GM19328 (cell line): ENCODE data around the gene RAB11FIP3.
"Not testable (repeated sequence)": the region's sequence is repeated elsewhere in the genome, so short reads cannot be mapped to it uniquely, and the experiment has no call there.

Experiments
- ATAC-seq: cut with Tn5 transposase; IDR thresholded peaks from one replicate; pipeline ENCODE4 v1.9.1; 2021; ENCODE audit warnings: mild to moderate bottlenecking, moderate library complexity; ENCODE audit not compliant: unreplicated experiment

Gene RAB11FIP3, protein sequence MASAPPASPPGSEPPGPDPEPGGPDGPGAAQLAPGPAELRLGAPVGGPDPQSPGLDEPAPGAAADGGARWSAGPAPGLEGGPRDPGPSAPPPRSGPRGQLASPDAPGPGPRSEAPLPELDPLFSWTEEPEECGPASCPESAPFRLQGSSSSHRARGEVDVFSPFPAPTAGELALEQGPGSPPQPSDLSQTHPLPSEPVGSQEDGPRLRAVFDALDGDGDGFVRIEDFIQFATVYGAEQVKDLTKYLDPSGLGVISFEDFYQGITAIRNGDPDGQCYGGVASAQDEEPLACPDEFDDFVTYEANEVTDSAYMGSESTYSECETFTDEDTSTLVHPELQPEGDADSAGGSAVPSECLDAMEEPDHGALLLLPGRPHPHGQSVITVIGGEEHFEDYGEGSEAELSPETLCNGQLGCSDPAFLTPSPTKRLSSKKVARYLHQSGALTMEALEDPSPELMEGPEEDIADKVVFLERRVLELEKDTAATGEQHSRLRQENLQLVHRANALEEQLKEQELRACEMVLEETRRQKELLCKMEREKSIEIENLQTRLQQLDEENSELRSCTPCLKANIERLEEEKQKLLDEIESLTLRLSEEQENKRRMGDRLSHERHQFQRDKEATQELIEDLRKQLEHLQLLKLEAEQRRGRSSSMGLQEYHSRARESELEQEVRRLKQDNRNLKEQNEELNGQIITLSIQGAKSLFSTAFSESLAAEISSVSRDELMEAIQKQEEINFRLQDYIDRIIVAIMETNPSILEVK

DNA sequence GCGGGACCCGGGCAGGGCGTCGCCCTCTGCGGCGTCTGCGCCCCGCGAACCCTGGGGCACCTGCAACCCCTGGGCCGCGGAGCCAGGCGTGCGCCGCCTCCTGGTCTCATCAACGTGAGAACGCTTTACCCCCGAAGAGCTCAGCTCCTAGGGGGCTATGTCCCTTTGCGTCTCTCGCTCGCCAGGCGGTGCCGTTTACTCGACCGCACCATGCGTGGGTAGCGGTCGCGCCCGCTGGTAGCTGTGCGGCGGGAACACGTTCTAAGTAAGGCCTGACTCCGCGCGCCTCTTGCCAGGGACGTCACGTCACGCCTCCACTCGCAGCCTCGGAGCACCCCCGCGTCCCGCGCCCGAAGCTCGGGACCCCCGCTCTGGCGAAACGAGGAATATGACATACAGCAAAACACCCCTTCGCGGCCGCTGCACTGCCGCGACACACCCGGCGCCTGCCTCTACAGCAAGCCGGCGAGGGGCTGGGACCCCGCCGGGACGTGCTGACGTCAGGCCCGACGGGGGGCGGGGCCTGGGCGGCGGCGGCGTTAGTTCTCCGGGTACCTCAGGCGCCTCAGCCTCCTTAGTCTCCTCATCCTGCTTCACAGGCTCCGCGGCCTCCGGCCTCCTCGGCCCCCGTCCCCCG lies at the start of gene RAB11FIP3:
Gene RAB11FIP3 (plus strand): TSS at position 568 of the 637 bp plus-strand sequence. CDS start 358 bp downstream, outside the sequence.
- peak; percentile 71 for ATAC-seq

DNA sequence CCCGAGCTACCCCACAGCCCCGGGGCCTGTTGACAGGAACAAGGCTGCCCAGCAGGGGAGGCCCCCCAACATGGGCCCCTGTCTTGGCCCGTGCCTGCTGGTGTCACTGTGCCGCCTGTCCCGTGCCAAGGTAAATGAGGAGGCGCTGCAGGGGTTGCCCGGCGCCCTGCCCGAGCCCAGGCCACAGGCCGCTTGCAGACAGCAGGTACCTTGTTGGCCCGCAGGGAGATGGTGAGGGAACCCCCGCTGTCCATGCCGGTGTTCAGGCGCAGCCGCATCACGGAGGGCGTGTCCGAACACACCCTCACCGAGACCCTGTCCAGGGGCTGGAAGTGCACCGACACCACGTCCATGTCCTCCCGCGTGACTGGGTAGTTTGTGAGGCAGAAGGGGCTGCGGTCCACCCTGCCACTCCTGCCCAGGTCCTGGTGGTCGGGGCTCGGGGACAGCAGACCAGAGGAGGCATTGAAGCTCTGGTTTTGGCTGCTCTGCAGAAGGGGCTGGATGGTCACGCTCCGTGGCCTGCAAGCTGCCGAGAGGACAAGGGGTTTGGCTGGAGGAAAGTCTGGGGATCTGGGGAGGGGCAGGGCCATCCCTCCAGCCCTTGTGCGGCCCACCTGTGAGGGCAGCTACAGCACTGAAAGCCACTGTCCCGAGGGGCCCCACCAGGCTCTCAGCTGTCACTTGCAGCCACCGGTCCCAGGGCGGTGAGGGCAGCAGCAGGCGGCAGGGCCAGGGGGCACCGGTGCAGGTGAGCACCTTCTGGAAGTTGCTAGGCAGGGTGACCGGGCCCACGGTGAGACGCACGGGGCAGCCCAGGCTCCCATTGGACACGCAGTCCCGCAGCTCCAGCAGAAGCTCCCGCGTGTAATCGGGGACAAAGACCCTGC lies 49.3 kb upstream of the RAB11FIP3 start:
- no peak for ATAC-seq

DNA sequence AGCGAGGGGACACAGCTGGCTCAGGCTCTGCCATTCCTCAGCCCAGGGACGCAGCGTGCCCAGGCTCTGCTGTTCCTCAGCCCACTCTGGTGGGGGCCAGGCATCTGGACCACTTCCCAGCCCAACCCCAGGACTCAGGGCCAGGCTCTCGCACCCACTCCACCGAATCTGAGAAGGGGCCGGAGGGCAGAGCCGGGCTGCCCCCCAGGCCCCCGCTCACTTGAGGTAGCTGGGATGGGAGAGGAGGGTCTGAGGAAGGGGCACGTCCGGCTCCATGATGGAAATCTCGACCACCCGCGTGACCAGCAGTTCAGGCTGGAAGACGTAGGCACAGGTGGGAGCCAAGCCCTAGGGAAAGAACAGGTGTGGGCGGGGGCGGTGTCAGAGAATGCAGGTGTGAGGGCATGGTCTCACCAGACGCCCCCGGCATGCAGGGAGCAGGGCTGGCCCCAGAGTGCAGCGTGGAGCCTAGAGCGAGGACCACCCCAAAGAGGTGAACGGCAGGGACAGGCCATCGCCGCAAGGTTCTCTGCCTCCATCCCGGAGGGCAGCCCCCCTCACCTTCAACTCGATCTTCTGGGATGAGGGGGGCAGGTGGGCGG lies 48.5 kb upstream of the RAB11FIP3 start:
- ATAC-seq, result no peak

DNA sequence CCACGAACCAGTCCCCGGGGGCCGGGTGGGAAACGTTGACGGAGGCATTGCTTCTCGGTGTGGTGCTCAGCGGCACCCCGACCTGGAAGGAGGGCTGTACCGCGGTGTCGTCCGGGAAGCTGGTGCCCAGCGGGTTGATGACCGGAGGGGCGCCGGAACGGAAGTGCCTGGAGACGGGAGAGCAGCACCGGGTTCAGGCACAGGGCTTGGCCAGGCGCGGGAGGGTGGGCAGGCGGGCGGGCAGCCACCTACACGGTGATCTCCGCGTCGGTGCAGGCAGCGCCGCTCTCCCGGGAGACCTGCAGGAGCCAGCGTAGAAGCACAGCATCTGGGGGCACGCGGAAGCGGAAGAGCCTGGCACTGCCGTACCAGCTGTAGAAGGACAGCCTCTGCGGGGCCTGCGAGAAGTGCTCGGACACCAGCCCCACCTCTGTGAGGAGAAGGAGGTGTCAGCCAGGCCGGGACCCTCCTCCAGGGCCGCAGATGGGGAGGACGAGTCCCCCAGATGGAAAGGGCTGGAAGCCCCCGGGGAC lies 48.0 kb upstream of the RAB11FIP3 start:
- no peak for ATAC-seq

DNA sequence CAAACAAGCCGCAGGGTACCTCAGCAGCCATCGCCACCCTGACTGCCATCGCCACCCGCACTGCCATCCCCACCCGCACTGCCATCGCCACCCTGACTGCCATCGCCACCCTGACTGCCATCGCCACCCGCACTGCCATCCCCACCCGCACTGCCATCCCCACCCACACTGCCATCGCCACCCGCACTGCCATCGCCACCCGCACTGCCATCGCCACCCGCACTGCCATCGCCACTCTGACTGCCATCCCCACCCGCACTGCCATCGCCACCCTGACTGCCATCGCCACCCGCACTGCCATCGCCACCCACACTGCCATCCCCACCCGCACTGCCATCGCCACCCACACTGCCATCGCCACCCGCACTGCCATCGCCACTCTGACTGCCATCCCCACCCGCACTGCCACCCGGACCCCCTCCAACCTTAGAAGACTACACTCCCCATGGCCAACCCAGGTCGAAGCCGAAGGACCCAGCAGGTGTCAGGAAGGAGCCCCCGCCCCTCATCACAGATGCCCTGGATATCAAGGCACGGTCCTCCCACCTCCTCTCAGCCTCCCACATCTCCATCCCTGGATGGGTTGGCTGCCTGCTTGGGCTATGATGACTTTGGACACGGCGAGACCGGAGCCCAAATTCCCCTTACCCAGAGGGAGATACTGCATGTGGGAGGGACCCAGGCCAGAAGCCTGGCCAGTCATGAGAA lies 47.2 kb upstream of the RAB11FIP3 start:
- ATAC-seq, result not testable (repeated sequence)

DNA sequence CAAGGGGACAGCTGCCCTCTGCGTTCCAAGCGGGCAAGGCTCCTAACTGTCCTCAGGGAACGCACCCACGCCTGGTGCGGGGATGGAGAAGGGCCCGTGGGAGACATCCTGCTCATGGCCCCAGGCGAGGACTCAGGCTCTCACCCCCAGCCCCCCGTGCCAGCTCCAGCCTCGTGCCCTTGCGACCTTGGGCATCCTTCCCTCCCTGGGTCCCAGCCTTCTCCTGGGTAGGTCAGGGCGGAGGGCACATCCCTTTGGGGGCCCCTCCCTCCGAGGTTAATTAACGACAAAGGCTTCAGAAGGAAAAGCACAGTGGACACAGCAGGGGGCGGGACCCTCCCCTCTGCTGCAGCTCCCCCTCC lies 46.6 kb upstream of the RAB11FIP3 start:
- ATAC-seq, result no peak

DNA sequence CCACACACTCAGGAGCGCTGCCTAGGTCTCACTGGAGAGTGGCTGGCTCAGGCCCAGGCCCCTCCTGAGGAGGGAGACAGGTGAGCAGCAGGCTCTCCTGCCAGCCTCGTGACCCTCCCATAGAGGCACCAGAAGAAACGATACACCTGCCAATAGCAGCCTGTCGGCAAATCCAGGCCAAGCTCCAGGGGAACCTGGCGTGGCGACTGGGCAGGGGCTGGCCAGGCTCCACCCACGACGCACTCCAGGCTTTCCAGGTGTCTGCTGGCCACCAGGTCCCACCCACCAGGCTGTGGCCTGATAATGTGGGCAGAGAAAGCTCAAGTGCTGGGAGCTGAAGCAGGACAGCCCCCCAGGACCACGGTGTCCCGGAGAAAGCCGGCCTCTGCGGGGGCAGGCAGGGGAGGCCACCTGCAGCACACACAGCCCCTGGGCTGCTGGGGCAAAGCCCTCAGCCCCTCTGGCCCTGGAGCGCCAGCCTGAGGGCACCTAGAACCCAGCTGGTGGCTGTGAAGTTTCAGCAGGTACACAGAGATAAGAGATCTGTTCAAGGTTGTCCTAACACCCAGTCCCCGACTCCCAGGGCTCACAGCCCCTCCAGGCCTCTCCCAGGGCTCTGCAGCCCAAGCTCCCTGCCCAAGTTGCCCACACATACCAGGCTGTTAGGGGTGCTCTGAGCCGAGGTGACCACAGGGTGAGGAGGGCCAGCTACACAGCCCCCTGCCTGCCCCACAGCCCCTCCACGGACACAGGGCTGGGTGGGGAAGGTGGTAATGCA lies 46.1 kb upstream of the RAB11FIP3 start:
- no peak for ATAC-seq

DNA sequence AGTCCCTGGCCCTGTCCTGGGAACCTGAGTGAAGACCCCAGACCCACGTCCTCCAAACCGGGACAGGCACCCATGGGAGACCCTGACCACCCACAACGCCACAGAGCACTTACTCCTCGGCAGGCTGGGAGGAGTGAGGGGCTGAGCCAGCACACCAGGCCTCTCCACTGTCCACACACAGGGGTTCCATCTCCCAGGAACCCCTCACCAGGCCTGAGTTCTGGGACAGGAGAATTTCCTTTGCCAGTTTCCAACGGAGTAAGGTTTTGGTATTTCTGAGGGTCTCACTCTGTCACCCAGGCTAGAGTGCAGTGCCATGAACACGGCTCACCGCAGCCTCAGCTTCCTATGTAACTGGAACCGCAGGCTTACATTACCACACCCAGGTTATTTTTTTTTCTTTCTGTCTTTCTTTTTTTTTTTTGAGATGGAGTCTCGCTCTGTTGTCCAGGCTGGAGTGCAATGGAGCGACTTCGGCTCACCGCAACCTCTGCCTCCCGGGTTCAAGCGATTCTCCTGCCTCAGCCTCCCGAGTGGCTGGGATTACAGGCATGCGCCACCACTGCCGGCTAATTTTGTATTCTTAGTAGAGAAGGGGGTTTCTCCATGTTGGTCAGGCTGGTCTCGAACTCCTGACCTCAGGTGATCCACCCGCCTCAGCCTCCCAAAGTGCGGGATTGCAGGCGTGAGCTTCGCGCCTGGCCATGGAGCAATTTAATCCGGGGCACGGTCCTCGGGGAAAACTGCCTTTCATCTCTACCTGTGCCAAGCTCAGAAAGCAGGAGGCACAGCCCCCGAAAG lies 45.3 kb upstream of the RAB11FIP3 start:
- no peak for ATAC-seq

DNA sequence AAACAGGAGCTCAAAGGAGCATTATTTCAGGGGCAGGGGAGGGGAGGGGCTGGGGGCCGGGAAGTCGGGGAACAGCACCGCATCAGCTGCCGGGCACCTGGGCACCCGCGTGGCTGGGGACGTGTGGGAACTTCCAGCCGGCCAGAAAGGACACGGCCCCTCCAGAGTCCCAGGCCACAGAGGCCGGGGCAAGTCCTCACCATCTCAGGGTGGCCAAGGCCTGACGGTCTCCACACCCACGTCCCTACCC lies 44.8 kb upstream of the RAB11FIP3 start:
- ATAC-seq, result no peak

DNA sequence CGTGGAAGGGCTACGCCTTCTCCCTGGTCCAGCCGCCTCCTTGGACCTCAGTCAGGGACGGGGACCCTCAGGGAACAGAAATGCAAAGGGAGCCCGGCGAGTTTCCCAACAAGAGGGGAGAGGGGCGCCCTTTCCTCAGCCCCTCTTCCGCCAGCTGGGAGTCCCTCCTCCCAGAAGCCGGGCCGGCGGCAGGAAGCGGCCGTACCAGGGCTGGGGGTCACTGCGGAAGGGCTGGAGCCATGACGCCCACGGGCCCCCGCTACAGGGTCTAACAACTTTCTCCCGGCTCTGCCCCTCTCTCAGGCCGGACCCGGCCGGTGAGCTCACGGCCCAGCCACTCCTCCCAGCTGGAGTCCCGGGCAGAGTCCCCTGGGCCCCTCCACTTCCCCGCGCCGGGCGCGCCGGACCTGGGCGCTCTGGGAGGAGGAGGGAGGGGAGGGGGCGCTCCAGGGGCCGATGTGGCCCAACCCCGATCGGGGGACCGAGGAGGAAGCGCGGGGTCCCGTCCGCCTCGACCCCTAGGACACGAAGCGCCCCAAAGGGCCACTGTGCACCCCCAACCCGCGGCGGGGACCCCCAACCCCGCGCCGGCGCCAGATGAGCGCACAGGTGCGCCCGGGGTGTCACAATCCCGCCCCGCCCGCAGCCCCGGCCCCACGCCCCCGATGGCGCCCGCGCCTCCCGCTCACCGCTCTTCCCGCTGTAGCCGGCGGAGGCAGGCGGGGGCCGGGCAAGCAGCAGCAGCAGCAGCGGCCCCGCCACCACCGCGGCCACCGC lies 44.2 kb upstream of the RAB11FIP3 start:
- peak; percentile 27 for ATAC-seq

DNA sequence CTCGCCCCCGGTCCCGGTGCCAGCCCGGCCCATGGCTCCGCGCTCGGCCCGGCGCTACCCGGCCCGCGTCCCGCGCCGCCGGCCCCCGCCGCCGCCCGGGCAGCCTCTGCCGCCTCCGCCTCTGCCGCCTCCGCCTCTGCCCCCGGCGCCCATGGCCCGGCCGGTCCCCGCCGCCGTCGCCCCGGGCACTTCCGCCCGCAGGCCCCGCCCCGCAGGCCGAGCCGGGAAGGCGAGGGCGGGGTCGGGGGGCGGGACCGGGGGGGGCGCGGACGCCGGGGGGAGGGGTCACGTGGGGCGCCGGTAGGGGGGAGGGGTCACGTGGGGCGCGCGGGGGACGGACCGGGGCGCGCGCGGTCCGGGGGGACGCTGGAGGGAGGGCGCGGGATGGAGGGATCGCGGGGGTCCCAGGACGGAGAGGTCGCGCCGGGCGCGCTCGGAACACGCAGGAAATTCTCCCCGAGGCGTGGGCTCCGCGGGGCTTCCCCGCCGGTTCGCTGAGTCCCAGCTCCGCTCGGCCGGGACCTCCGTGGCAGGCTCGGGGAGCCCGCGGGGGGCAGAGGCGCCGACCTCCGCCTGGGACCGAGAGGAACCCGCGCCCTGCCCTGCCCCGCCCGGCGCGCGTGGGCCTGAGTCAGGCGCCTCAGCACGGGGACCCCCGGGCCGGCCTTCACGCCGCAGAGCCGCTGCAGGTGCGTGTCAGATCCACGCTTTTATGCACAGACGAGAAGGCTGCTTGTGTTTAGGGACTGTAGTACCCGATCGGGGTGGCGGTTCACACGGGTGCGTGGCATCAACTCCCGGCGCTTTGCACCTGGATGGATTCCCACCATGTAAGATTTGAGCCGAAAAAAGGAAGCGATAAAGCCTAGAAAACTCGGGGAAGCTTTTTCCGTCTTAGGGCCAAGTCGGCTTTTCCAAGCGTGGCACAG lies 43.4 kb upstream of the RAB11FIP3 start, which contains the start of gene PGAP6:
Gene PGAP6 (minus strand): TSS at position 190 of the 929 bp plus-strand sequence. CDS start 157 bp downstream, at position 33.
- peak; percentile 56 for ATAC-seq

DNA sequence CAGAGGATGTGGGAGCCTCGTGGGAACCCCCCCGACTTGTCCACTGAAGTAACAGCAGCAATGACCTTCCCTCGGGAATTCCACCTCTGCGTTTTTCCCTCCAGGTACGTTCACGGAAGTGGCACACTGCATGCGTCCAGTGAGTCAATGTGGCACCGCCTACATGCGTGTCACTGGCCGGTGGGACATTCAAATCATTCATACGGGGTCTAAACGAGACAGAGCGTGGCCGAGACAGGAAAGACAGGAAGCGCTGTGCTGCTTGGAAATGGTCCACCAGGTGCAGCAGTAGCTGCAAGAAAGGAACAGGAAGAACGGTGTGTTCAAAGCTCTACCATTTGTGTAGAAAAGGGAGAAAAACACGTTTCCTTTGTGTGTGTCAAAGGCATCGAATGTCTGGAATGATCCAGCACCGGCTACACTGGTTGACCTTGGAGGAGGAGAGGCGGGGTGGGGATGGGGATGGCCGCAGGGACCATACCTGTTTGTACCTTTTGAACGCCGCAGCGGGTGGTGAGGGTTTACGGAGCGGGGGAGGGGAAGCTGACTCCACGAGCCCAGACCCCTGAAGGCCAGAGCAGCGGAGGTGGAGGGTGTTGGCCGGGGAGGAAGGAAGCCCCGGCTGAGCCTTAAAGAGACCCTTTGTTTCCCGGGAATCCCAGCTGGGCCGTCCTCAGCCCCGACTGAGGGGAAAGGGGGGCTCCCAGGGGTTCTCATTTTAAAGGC lies 42.0 kb upstream of the RAB11FIP3 start:
- no peak for ATAC-seq

DNA sequence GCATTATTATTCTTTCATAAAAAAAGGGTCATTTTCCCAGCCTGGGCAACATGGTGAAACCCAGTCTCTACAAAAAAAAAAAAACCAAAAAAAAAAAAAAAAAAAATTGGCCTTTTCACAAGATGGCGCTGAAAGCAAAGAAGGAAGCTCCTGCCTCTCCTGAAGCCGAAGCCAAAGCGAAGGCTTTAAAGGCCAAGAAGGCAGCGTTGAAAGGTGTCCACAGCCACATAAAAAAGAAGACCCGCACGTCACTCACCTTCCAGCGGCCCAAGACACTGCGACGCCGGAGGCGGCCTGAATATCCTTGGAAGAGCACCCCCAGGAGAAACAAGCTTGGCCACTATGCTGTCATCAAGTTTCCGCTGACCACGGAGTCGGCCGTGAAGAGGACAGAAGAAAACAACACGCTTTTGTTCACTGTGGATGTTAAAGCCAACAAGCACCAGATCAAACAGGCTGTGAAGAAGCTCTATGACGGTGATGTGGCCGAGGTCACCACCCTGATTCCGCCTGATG lies 38.8 kb upstream of the RAB11FIP3 start:
- ATAC-seq, result no peak

DNA sequence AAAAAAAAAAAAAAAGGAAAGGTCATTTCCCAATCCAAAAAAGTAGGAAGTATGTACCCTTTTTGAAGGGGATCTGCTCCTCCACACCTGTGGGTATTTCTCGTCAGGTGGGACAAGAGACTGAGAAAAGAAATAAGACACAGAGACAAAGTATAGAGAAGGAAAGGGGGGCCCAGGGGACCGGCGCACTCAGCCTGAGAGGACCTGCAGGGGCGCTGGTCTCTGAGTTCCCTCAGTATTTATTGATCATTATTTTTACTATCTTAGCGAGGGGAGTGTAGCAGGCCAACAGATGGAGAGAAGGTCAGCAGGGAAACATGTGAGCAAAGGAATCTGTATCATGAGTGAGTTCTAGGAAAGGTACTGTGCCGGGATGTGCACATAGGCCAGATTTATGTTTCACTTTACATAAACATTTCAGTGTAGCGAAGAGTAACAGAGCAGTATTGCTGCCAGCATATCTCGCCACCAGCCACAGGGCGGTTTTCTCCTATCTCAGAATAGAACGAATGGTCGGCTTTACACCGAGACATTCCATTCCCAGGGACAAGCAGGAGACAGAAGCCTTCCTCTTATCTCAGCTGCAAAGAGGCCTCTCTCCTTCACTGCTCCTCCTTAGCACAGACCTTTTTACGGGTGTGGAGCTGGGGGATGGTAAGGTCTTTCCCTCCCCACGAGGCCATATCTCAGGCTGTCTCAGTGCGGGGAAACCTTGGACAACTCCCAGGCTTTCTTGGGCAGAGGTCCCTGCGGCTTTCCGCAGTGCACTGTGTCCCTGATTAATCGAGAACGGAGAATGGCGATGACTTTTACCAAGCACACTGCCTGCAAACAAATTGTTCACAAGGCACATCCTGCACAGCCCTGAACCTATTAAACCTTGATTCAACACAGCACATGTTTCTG lies 37.4 kb upstream of the RAB11FIP3 start:
- not testable (repeated sequence) for ATAC-seq
